ENCODE results near the gene MYRIP. TPM values are rescaled to one million over a fixed set of nuclear protein-coding genes. Genes with fewer than 3 reads are reported as not detected.
A peak's percentile ranks its signal among the peaks of the same experiment; 100 is the strongest.

MYRIP gene
- total and polyA plus RNA-seq, 10 of the 15 experiments (the other 5 are each of a cell fraction or from before 2014, with no cell fraction given) = 0.03 to 0.08 (median 0.04) TPM; not detected in 6

GRCh38 chr3:40170395-40170794 lies 361.0 kb downstream of the MYRIP start:
- no peaks in the 10 kb centered on the region; a peak in 2 of 4 replicates for H3K27me3 ChIP-seq (replicated peaks in 1 of 2; ENCODE audit: control insufficient read depth in 2 of 2, insufficient read depth in 2 of 2, low read length in 1 of 2)
- H3K9ac ChIP-seq (ENCODE audit: control insufficient read depth, insufficient read depth, low read length) = no peak overlapping the region
- RAD21 ChIA-PET (ENCODE audit: unreplicated experiment) = interaction anchor here (0.7 to 0.8 kb wide), 2 partner anchors 9 to 17 kb away, joined by 3 read pairs; no protein-coding TSS in a partner anchor
- H3K36me3 ChIP-seq (ENCODE audit: control insufficient read depth in 2 of 2, insufficient read depth in 2 of 2, low read length in 1 of 2) = no peaks in the 10 kb centered on the region
- CTCF ChIA-PET = interaction anchor here (1.0 to 2.4 kb wide), 3 partner anchors 9 to 358 kb away, joined by 3 to 17 read pairs (median 5); no protein-coding TSS in a partner anchor
- no peaks in the 10 kb centered on the region for H3K79me2 ChIP-seq (ENCODE audit: control insufficient read depth, insufficient read depth, low read length)
- ATAC-seq (peak; percentile 96), FAIRE-seq (peak; percentile 91), DNase-seq (ENCODE audit: low read depth, low spot score) (peak; percentile 66)
- in situ Hi-C loops (cut with MboI) (loop anchor here (10.0 kb wide), 1 partner anchor 356 kb away; no protein-coding TSS in a partner anchor), intact Hi-C loops (cut with micrococcal nuclease; ENCODE audit: unreplicated experiment) (loop anchor here (10.0 kb wide), 1 partner anchor 726 kb away; no protein-coding TSS in a partner anchor)
- no peak overlapping the region for H3K27ac ChIP-seq (ENCODE audit: control insufficient read depth, insufficient read depth)
- peak overlapping the region; percentile 94 for H3K4me2 ChIP-seq (ENCODE audit: control insufficient read depth, insufficient read depth)
- 0% methylated on average over 1 of the region's 1 CpG for WGBS (ENCODE audit: insufficient coverage, insufficient replicate concordance, low lambda C conversion rate, missing lambda C conversion rate)
- H3K4me3 ChIP-seq = no peak overlapping the region
- BruUV-seq (replicated peaks) = no TSS peak
- SMC1A ChIA-PET (ENCODE audit: uncharacterized antibody, unreplicated experiment) = interaction anchor here (1.3 to 3.0 kb wide), 2 partner anchors 8 to 15 kb away, joined by 3 to 10 read pairs; no protein-coding TSS in a partner anchor
- peaks cover 18% of the 10 kb centered on the region for H3K4me1 ChIP-seq (ENCODE audit: control insufficient read depth, insufficient read depth, low read length)
- no peaks in the 10 kb centered on the region for H4K20me1 ChIP-seq (ENCODE audit: control insufficient read depth, insufficient read depth)
- POLR2A ChIA-PET = no interaction called here
- H3K9me3 ChIP-seq (replicated peaks; ENCODE audit: control insufficient read depth, insufficient read depth, low read length) = no peaks in the 10 kb centered on the region
- H2AFZ ChIP-seq (ENCODE audit: control insufficient read depth, low read depth, low read length) = peak overlapping the region; percentile 22; the same call in 1 of the 2 replicates
- TF ChIP-seq TCF12 (IDR thresholded peaks at IDR 0.05; ENCODE audit: low read depth, low read length) (0 out of 2 replicates have a peak, but pooled peaks have one; percentile 16), RAD21 (IDR thresholded peaks at IDR 0.05; ENCODE audit: insufficient read depth, low read depth, low read length) (no peak), ETV6 (conservative IDR thresholded peaks at IDR 0.05 in 1 of 2, IDR thresholded peaks at IDR 0.05 in 1 of 2; ENCODE audit: borderline replicate concordance in 1 of 2, low read depth in 1 of 2) (no peak; a peak in 1 of 4 replicates), NBN (IDR thresholded peaks at IDR 0.05) (no peak), BHLHE40 (IDR thresholded peaks at IDR 0.05; ENCODE audit: borderline replicate concordance in 1 of 2, low read depth in 2 of 2, low read length in 1 of 2) (no peak), KLF5 (IDR thresholded peaks at IDR 0.05; ENCODE audit: partially characterized antibody) (no peak), IRF5 (IDR thresholded peaks at IDR 0.05; ENCODE audit: borderline replicate concordance) (no peak), RFX5 (IDR thresholded peaks at IDR 0.05; ENCODE audit: low read depth, low read length) (no peak), FOXM1 (IDR thresholded peaks at IDR 0.05; ENCODE audit: low read depth, low read length) (no peak), BCLAF1 (IDR thresholded peaks at IDR 0.05) (no peak), MYC (IDR thresholded peaks at IDR 0.05; ENCODE audit: insufficient read depth, insufficient read length, insufficient replicate concordance, low read length, severe bottlenecking) (no peak), SREBF2 (IDR thresholded peaks at IDR 0.05; ENCODE audit: low read length) (no peak), ZNF622 (IDR thresholded peaks at IDR 0.05) (no peak), RUNX3 (IDR thresholded peaks at IDR 0.05; ENCODE audit: low read length) (peak; percentile 81), CEBPB (IDR thresholded peaks at IDR 0.05; ENCODE audit: borderline replicate concordance in 1 of 2, low read depth in 2 of 2, low read length in 2 of 2) (no peak), TCF3 (IDR thresholded peaks at IDR 0.05; ENCODE audit: borderline replicate concordance, insufficient read depth, low read depth, low read length) (no peak), SIX5 (IDR thresholded peaks at IDR 0.05; ENCODE audit: low read depth, low read length, severe bottlenecking) (no peak), NR2C1 (IDR thresholded peaks at IDR 0.05) (no peak), FOS (IDR thresholded peaks at IDR 0.05; ENCODE audit: borderline replicate concordance, extremely low read depth, insufficient read length) (no peak)

Data from GM12878 (cell line).